GM12875 (cell line): Measurements from ENCODE around the gene PKD2.

Experiments used
- H3K4me3 ChIP-seq: one replicate; pipeline ENCODE4 v1.5.1; 2011; ENCODE audit warnings: low read depth, low read length, control low read depth
- CTCF ChIP-seq: IDR thresholded peaks from 2 replicates; pipeline ENCODE4 v1.5.1; 2011; ENCODE audit warnings: low read depth, mild to moderate bottlenecking, control low read depth, inconsistent platforms, low read length, moderate library complexity, borderline replicate concordance; ENCODE audit not compliant: insufficient read depth

The PKD2 gene

GRCh38 chr4:87971866-87972265 lies 35.6 kb upstream of the PKD2 start:
- no peak overlapping the region for H3K4me3 ChIP-seq
- no peak for TF ChIP-seq CTCF

- TF ChIP-seq CTCF: peak; percentile 71
- H3K4me3 ChIP-seq: no peak overlapping the region
Observed at GRCh38 chr4:87973283-87974169, 33.9 kb upstream of the PKD2 start.

GRCh38 chr4:87974856-87975462 lies 32.5 kb upstream of the PKD2 start:
- TF ChIP-seq CTCF: no peak
- H3K4me3 ChIP-seq: no peak overlapping the region

- no peak for TF ChIP-seq CTCF
Observed at GRCh38 chr4:87975466-87975865, 32.0 kb upstream of the PKD2 start, which contains the start of gene SPP1. TSS of gene SPP1 (plus strand) at chr4:87975714. CDS start at chr4:87976896, 1,182 bp downstream.

GRCh38 chr4:87977521-87978278 lies 29.7 kb upstream of the PKD2 start:
- no peak for TF ChIP-seq CTCF
- H3K4me3 ChIP-seq: no peak overlapping the region

More at GRCh38 chr4:87975466-87975865, 32.0 kb upstream of the PKD2 start, which contains the start of gene SPP1:
- H3K4me3 ChIP-seq: no peak within 1 kb of the TSS

- H3K4me3 ChIP-seq: no peak overlapping the region
- no peak for TF ChIP-seq CTCF
Observed at GRCh38 chr4:87978681-87979080, 28.8 kb upstream of the PKD2 start.
